Panc1 (cell line): ENCODE results near the gene PRM3. TPM values are rescaled to one million over a fixed set of nuclear protein-coding genes. Genes with fewer than 3 reads are reported as not detected.

Source experiments
- ATAC-seq: fragments of 200-7000 bp; cut with Tn5 transposase; 2 replicates; pipeline ENCODE4 v1.9.1; 2020; ENCODE audit warnings: mild to moderate bottlenecking, moderate library complexity
- BruUV-seq: library from RNA; stranded (reverse); fragments of 400-500 nt; replicated peaks from 2 replicates; lab custom pipeline; 2021; lab: Mats Ljungman, UMichigan
- CTCF ChIA-PET: fragments of 300-600 bp; sonication (Branson Sonifier 250); formaldehyde crosslinking; loops from one replicate; lab custom pipeline; 2022; ENCODE audit warnings: antibody characterized with exemption; lab: Charles Lee
- POLR2A ChIA-PET: fragments of 300-600 bp; sonication (Branson Sonifier 250); formaldehyde crosslinking; loops from one replicate; lab custom pipeline; 2022; ENCODE audit warnings: antibody characterized with exemption; lab: Charles Lee
- DNase-seq: peaks from one replicate; pipeline ENCODE4 v3.0.0-alpha.2; 2010; ENCODE audit warnings: low read depth, low spot score
- H3K27ac ChIP-seq: 2 replicates; pipeline ENCODE4 v1.5.1; 2011; ENCODE audit warnings: mild to moderate bottlenecking, low read length, inconsistent platforms
- H3K27me3 ChIP-seq: fragments of 200-500 bp; sonication (Bioruptor generic); 2 replicates; pipeline ENCODE4 v1.6.0; 2014; ENCODE audit warnings: low read length, inconsistent platforms; ENCODE audit not compliant: control insufficient read depth, insufficient read depth
- H3K36me3 ChIP-seq: fragments of 200-500 bp; sonication (Bioruptor generic); 2 replicates; pipeline ENCODE4 v1.5.1; 2014; ENCODE audit warnings: inconsistent platforms, mild to moderate bottlenecking, low read length, moderate library complexity; ENCODE audit not compliant: control insufficient read depth, insufficient read depth
- H3K4me1 ChIP-seq: 2 replicates; pipeline ENCODE4 v1.5.1; 2011; ENCODE audit warnings: inconsistent platforms, mild to moderate bottlenecking, low read length, moderate library complexity; ENCODE audit not compliant: control insufficient read depth, insufficient read depth
- H3K4me3 ChIP-seq, 2 experiments: 2 replicates each; pipeline ENCODE4 v1.5.1; 2011 to 2012; ENCODE audit warnings: low read depth in 2 of 2, low read length in 2 of 2, mild to moderate bottlenecking in 2 of 2, inconsistent platforms in 1 of 2, moderate library complexity in 1 of 2
- H3K9me3 ChIP-seq: fragments of 200-500 bp; sonication (Bioruptor generic); 2 replicates; pipeline ENCODE4 v1.5.1; 2014; ENCODE audit warnings: low read depth, mild to moderate bottlenecking, inconsistent platforms, low read length, moderate library complexity; ENCODE audit not compliant: control insufficient read depth, insufficient read depth
- CTCF ChIP-seq: fragments of 450-650 bp; IDR thresholded peaks from 2 replicates; pipeline ENCODE4 v1.5.1; 2017; ENCODE audit warnings: mild to moderate bottlenecking
- POLR2AphosphoS5 ChIP-seq: IDR thresholded peaks from 2 replicates; pipeline ENCODE4 v1.6.1; 2012; ENCODE audit warnings: mild to moderate bottlenecking, low read depth, low read length, moderate library complexity
- SIN3A ChIP-seq: IDR thresholded peaks from 2 replicates; pipeline ENCODE4 v1.6.1; 2012; ENCODE audit warnings: low read depth, mild to moderate bottlenecking, low read length, moderate library complexity, borderline replicate concordance; ENCODE audit not compliant: insufficient read depth
- TCF7L2 ChIP-seq: IDR thresholded peaks from 2 replicates; pipeline ENCODE4 v1.6.1; 2011; ENCODE audit warnings: mild to moderate bottlenecking, low read depth, low read length, inconsistent platforms
- in situ Hi-C: cut with HindIII; loops from 2 replicates; pipeline ENCODE4 v1.10.0; 2016; ENCODE audit warnings: low sequenced_read_pairs, low pct_unique_long_range_greater_than_20kb
- intact Hi-C: fragments of 100-400 bp; cut with micrococcal nuclease; formaldehyde crosslinking; loops from one replicate; pipeline ENCODE4 v1.10.0; 2022; ENCODE audit not compliant: unreplicated experiment
- total RNA-seq: library from RNA; stranded (reverse); gene quantifications from one replicate; pipeline ENCODE4 v1.2.1, GENCODE V29; 2021; ENCODE audit not compliant: unreplicated experiment
- TF ChIP-seq, protein P1 (sequence below), 2 experiments: IDR thresholded peaks; 2 replicates each; pipeline ENCODE4 v1.6.1; 2011 to 2012; ENCODE audit warnings: low read depth in 2 of 2, control low read depth in 1 of 2, low read length in 1 of 2, mild to moderate bottlenecking in 1 of 2, moderate library complexity in 1 of 2; ENCODE audit not compliant: insufficient read depth in 1 of 2

PRM3 gene
- total RNA-seq, 1 experiment from 2014 or later = not detected

DNA sequence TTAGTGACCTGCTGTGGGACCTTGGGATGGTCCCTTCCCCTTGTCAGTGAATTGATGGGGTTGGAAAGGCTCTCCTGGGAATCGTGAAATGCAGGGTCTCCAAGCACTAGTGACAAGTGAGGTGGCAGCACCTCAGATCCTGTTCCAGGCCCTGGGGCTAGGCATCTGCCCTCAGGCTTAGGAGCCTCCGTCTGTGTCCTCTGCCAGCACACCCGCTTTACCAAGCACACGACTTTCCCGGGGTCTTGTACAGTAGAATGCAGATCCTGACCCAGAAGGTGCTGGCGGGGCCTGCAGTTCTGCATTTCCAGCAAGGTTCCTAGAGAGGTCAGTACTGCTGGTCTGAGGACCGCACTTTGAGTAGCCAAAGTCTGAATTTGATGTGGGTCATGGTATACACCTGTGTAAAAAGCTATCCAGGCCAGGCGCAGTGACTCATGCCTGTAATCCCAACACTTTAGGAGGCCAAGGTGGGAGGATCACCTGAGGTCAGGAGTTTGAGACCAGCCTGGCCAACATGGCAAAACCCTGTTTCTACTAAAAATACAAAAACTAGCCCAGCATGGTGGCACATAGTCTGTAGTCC is 41.0 kb upstream of the PRM3 start:
- Histone ChIP-seq H3K4me3 (no peak overlapping the region), H3K27me3 (no peaks in the 10 kb centered on the region), H3K36me3 (no peaks in the 10 kb centered on the region), H3K27ac (no peak overlapping the region), H3K4me1 (peaks cover 18% of the 10 kb centered on the region), H3K9me3 (no peaks in the 10 kb centered on the region)
- BruUV-seq = no TSS peak
- CTCF ChIA-PET = no interaction called here
- intact Hi-C loops (no loop called here), in situ Hi-C loops (no loop called here)
- no peak for ATAC-seq
- POLR2A ChIA-PET = interaction anchor here (0.6 kb wide), 1 partner anchor 13 kb away, joined by 6 read pairs; no protein-coding TSS in a partner anchor
- TF ChIP-seq SIN3A = no peak
- TF ChIP-seq POLR2AphosphoS5 = no peak
- TF ChIP-seq, protein P1, sequence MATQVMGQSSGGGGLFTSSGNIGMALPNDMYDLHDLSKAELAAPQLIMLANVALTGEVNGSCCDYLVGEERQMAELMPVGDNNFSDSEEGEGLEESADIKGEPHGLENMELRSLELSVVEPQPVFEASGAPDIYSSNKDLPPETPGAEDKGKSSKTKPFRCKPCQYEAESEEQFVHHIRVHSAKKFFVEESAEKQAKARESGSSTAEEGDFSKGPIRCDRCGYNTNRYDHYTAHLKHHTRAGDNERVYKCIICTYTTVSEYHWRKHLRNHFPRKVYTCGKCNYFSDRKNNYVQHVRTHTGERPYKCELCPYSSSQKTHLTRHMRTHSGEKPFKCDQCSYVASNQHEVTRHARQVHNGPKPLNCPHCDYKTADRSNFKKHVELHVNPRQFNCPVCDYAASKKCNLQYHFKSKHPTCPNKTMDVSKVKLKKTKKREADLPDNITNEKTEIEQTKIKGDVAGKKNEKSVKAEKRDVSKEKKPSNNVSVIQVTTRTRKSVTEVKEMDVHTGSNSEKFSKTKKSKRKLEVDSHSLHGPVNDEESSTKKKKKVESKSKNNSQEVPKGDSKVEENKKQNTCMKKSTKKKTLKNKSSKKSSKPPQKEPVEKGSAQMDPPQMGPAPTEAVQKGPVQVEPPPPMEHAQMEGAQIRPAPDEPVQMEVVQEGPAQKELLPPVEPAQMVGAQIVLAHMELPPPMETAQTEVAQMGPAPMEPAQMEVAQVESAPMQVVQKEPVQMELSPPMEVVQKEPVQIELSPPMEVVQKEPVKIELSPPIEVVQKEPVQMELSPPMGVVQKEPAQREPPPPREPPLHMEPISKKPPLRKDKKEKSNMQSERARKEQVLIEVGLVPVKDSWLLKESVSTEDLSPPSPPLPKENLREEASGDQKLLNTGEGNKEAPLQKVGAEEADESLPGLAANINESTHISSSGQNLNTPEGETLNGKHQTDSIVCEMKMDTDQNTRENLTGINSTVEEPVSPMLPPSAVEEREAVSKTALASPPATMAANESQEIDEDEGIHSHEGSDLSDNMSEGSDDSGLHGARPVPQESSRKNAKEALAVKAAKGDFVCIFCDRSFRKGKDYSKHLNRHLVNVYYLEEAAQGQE (IDR thresholded peaks at IDR 0.05; ENCODE audit: insufficient read depth in 1 of 2, low read depth in 2 of 2, low read length in 1 of 2) = no peak
- TF ChIP-seq CTCF = no peak
- TF ChIP-seq TCF7L2 = no peak
- DNase-seq = no peak

- H3K27ac ChIP-seq = no peak overlapping the region
- CTCF ChIA-PET = no interaction called here
- no peak overlapping the region for H3K4me3 ChIP-seq
- intact Hi-C loops = no loop called here
- BruUV-seq = no TSS peak
- in situ Hi-C loops = no loop called here
- POLR2A ChIA-PET = interaction anchor here (0.6 kb wide), 1 partner anchor 13 kb away, joined by 6 read pairs; no protein-coding TSS in a partner anchor
- TF ChIP-seq CTCF (no peak), TCF7L2 (no peak), SIN3A (no peak), POLR2AphosphoS5 (no peak)
- TF ChIP-seq, protein P1 (IDR thresholded peaks at IDR 0.05; ENCODE audit: insufficient read depth in 1 of 2, low read depth in 2 of 2, low read length in 1 of 2) = no peak
- H3K27me3 ChIP-seq = no peaks in the 10 kb centered on the region
- DNase-seq = no peak
- H3K4me1 ChIP-seq = peaks cover 18% of the 10 kb centered on the region
- H3K36me3 ChIP-seq = no peaks in the 10 kb centered on the region
- ATAC-seq = no peak
- H3K9me3 ChIP-seq = no peaks in the 10 kb centered on the region
These were observed 40.3 kb upstream of the PRM3 start for GRCh38 chr16:11313493-11314308.
